ENCODE results near the gene PTPRG. TPM values are rescaled to one million over a fixed set of nuclear protein-coding genes. Genes with fewer than 3 reads are reported as not detected.
A peak's percentile ranks its signal among the peaks of the same experiment; 100 is the strongest.

PTPRG gene
- total RNA-seq, 4 donors from 2014 or later: 21.1 to 54.2 (median 30.6) TPM

DNA sequence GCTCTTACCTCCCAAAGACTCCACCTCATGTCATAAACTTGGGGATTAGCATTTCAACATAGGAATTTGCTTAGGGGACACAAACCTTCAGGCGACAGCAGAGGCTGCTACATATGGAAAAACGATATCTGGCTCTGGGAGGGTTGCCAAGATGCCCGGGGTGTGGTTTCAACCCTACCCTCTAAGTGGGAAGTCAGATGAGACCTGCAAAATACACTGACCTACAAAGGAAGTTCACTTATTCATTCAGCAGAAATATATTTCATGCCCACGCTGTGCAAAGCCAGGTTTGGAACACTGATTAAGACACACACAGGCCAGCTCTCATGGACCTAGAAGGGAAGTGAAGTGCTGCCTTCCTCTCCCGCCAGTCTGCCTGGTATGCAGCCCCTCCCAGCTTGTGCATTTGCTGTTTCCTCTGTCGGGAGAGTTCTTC lies 572.7 kb downstream of the PTPRG start:
- no peaks in the 10 kb centered on the region for H3K27me3 ChIP-seq
- DNase-seq (peak; percentile 69 to 83), ATAC-seq (peak; percentile 77 to 80)
- H3K9me3 ChIP-seq: no peaks in the 10 kb centered on the region
- peak overlapping the region; percentile 70 to 79 (median 73) for H3K27ac ChIP-seq
- no peaks in the 10 kb centered on the region for H3K36me3 ChIP-seq
- no peak overlapping the region for H3K4me3 ChIP-seq
- H3K4me1 ChIP-seq: peaks cover 22 to 46% of the 10 kb centered on the region in 2 donors
- peak in 1 of 2 donors; percentile 24 for TF ChIP-seq POLR2A (IDR thresholded peaks at IDR 0.05)
- TF ChIP-seq, protein P1, sequence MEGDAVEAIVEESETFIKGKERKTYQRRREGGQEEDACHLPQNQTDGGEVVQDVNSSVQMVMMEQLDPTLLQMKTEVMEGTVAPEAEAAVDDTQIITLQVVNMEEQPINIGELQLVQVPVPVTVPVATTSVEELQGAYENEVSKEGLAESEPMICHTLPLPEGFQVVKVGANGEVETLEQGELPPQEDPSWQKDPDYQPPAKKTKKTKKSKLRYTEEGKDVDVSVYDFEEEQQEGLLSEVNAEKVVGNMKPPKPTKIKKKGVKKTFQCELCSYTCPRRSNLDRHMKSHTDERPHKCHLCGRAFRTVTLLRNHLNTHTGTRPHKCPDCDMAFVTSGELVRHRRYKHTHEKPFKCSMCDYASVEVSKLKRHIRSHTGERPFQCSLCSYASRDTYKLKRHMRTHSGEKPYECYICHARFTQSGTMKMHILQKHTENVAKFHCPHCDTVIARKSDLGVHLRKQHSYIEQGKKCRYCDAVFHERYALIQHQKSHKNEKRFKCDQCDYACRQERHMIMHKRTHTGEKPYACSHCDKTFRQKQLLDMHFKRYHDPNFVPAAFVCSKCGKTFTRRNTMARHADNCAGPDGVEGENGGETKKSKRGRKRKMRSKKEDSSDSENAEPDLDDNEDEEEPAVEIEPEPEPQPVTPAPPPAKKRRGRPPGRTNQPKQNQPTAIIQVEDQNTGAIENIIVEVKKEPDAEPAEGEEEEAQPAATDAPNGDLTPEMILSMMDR (IDR thresholded peaks at IDR 0.05 in 4 of 5, conservative IDR thresholded peaks at IDR 0.05 in 1 of 5): no peak
- intact Hi-C loops (cut with DNase I; ENCODE audit: low total_unique reads) (no loop called here), in situ Hi-C loops (cut with MboI; ENCODE audit: low sequenced_read_pairs in 4 of 4) (no loop called here)

DNA sequence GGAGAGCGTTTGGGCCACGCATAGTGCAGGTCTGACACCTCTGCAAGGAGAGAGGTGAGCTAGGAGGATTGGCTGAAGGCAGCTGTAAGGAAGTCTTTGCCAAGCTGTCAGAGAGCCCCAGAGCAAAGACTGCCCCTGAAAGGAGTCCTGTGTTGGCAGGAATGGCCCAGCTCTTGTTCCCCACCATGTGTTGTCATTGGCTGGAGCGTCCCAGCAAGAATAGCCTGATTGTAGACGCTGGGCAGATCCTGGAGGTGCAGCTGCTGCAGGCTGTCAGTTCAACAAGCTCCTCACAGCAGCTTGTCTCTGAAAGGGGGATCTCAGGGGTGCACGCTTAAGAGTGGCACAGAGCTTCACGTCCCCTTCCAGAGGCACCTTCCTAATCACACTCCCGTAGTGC lies 574.4 kb downstream of the PTPRG start:
- in situ Hi-C loops (cut with MboI; ENCODE audit: low sequenced_read_pairs in 4 of 4): no loop called here
- ATAC-seq (peak in 1 of 2 donors; percentile 58), DNase-seq (peak in 1 of 2 donors; percentile 73)
- Histone ChIP-seq H3K27ac (peak overlapping the region in 3 of 4 donors; percentile 70 to 79 (median 70)), H3K27me3 (no peaks in the 10 kb centered on the region), H3K4me1 (peaks cover 22 to 45% of the 10 kb centered on the region in 2 donors), H3K36me3 (no peaks in the 10 kb centered on the region), H3K9me3 (no peaks in the 10 kb centered on the region), H3K4me3 (no peak overlapping the region)
- peak in 1 of 2 donors; percentile 16 for TF ChIP-seq POLR2A (IDR thresholded peaks at IDR 0.05)
- TF ChIP-seq, protein P1 (IDR thresholded peaks at IDR 0.05 in 4 of 5, conservative IDR thresholded peaks at IDR 0.05 in 1 of 5): no peak
- intact Hi-C loops (cut with DNase I; ENCODE audit: low total_unique reads): no loop called here

DNA sequence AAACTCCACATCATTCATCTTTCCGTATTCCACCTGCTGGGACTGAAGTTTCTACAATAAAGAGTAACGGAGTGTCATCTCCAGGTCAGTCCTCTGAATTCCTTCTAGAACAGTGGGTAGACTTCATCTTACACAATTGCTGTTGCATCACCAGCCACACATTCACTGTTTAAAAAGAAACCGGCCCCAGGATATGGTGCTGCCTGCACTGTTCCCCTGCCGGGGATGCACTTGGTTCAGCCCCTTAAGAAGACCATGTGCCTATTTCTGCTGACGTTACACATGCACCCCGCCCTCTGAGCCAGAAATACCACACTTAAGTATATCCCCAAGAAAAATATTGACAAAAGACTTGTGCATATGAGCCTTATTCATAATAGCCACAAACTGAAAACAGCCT lies 578.6 kb downstream of the PTPRG start:
- H3K36me3 ChIP-seq: no peaks in the 10 kb centered on the region
- no peak for TF ChIP-seq POLR2A (IDR thresholded peaks at IDR 0.05)
- TF ChIP-seq, protein P1 (IDR thresholded peaks at IDR 0.05 in 4 of 5, conservative IDR thresholded peaks at IDR 0.05 in 1 of 5): no peak
- no peak overlapping the region for H3K4me3 ChIP-seq
- peaks cover 0 to 28% of the 10 kb centered on the region in 2 donors for H3K4me1 ChIP-seq
- H3K27ac ChIP-seq: no peak overlapping the region
- no peak for DNase-seq
- no peaks in the 10 kb centered on the region for H3K9me3 ChIP-seq
- ATAC-seq: peak in 1 of 2 donors; percentile 29
- intact Hi-C loops (cut with DNase I; ENCODE audit: low total_unique reads): no loop called here
- in situ Hi-C loops (cut with MboI; ENCODE audit: low sequenced_read_pairs in 4 of 4): no loop called here
- H3K27me3 ChIP-seq: no peaks in the 10 kb centered on the region

DNA sequence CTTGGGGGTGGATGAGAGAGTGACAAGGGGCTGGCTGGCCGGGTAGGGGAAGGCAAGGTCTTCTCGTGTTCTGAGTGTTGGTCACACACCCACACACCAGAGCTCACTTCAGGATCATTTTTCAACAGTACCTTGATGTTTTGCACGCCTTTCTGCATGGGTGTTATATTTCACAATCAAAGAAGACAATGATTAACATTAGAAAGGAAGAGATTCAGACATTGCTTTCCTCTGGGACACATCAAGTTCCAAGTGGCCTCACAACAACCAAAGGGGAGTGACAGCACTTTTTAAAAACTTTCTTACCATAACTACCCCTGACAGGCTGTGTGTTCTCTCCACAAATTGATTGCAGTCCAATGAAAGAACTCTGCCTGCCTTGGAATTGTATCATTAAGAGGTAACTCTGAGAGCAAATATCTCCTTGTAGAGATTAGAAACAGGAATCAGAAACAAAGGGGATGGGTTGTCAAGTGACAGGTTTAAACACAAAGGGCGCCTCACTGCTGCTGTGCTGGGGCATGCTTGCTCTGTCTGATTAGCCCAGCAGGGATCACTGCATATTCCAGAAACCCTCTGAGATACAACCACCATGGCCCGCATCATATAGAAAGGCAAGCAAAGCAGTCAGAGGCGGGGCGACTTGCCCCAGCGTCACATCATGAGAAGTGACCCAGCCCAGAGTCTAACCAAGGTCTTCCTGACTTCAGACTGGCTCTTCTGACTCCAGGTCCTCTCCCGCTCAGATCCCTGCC lies 581.1 kb downstream of the PTPRG start:
- H3K27ac ChIP-seq: peak overlapping the region in 2 of 4 donors; percentile 12 to 32
- TF ChIP-seq, protein P1 (IDR thresholded peaks at IDR 0.05 in 4 of 5, conservative IDR thresholded peaks at IDR 0.05 in 1 of 5): no peak
- TF ChIP-seq POLR2A (IDR thresholded peaks at IDR 0.05): no peak
- no peak for ATAC-seq

More for the DNA sequence above, 581.1 kb downstream of the PTPRG start:
- H3K36me3 ChIP-seq: peaks cover 0 to 5% of the 10 kb centered on the region in 2 donors
- intact Hi-C loops (cut with DNase I; ENCODE audit: low total_unique reads): no loop called here
- H3K9me3 ChIP-seq: no peaks in the 10 kb centered on the region
- peaks cover 0 to 15% of the 10 kb centered on the region in 2 donors for H3K4me1 ChIP-seq
- no peak overlapping the region for H3K4me3 ChIP-seq
- no peaks in the 10 kb centered on the region for H3K27me3 ChIP-seq
- DNase-seq: no peak
- in situ Hi-C loops (cut with MboI; ENCODE audit: low sequenced_read_pairs in 4 of 4): no loop called here
